Measurements from ENCODE around the gene CSRP1.
"Not testable (repeated sequence)": the region's sequence is repeated elsewhere in the genome, so short reads cannot be mapped to it uniquely, and the experiment has no call there.

DNA sequence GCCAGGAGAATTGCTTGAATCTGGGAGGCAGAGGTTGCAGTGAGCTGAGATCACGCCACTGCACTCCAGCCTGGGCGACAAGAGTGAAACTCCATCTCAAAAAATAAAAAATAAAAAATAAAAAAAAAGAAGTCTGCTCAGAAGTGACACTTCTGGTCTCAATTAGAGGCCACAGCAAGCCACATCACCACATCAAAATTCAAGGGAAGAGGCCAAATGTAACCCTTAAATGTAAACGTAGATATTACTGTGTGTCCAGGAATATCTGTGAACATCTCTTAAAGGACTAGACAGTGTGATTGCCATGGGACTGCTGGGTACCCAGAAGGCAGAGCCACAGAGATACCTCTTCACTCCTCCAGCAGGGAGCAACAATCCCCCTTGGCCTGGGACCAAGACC lies 28.3 kb downstream of the CSRP1 start:
- TF ChIP-seq, protein P1, sequence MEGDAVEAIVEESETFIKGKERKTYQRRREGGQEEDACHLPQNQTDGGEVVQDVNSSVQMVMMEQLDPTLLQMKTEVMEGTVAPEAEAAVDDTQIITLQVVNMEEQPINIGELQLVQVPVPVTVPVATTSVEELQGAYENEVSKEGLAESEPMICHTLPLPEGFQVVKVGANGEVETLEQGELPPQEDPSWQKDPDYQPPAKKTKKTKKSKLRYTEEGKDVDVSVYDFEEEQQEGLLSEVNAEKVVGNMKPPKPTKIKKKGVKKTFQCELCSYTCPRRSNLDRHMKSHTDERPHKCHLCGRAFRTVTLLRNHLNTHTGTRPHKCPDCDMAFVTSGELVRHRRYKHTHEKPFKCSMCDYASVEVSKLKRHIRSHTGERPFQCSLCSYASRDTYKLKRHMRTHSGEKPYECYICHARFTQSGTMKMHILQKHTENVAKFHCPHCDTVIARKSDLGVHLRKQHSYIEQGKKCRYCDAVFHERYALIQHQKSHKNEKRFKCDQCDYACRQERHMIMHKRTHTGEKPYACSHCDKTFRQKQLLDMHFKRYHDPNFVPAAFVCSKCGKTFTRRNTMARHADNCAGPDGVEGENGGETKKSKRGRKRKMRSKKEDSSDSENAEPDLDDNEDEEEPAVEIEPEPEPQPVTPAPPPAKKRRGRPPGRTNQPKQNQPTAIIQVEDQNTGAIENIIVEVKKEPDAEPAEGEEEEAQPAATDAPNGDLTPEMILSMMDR (IDR thresholded peaks at IDR 0.05; ENCODE audit: low read depth, low read length, poor library complexity, severe bottlenecking) = not testable (repeated sequence)
- not testable (repeated sequence) for TF ChIP-seq EZH2phosphoT487 (IDR thresholded peaks at IDR 0.05; ENCODE audit: borderline replicate concordance, low read length)
